Ammon's horn (tissue), 1 donor: ENCODE measurements around the gene ZNF865.

Experiments
- DNase-seq: peaks from one replicate; pipeline ENCODE4 v3.0.0-alpha.2; 2016; ENCODE audit warnings: low spot score

Gene ZNF865

GRCh38 chr19:55623561-55623960, 18.1 kb downstream of the ZNF865 start:
- no peak for DNase-seq

GRCh38 chr19:55624109-55625003, 18.9 kb downstream of the ZNF865 start, which contains the start of gene ZNF784:
Gene ZNF784 (minus strand): TSS chr19:55624566. CDS start chr19:55624561, 5 bp downstream.
- peak; percentile 96 for DNase-seq

GRCh38 chr19:55625004-55625326, 19.5 kb downstream of the ZNF865 start:
- DNase-seq = no peak

GRCh38 chr19:55626350-55626749, 20.9 kb downstream of the ZNF865 start:
- no peak for DNase-seq

- DNase-seq = peak; percentile 96
Measured at GRCh38 chr19:55632463-55632834, 27.0 kb downstream of the ZNF865 start.

DNA sequence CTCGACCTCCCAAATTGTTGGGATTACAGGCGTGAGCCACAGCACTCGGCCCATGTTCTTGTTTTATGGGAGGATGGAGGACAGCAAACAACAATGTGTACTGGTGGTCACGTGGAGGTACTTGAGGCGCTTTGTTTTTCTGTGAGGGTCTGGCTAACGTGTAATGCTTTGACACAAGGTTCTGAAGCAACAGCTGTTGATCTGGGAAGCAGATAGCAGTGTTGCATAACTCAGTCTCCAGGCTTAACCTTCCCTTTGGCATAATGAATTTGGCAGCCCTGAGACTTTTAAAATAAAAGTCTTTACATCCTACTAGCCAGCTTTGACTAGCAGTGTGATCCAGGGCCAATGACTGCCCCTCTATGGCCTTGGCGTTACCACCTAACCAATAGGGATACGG, 28.4 kb downstream of the ZNF865 start:
- DNase-seq = no peak

DNA sequence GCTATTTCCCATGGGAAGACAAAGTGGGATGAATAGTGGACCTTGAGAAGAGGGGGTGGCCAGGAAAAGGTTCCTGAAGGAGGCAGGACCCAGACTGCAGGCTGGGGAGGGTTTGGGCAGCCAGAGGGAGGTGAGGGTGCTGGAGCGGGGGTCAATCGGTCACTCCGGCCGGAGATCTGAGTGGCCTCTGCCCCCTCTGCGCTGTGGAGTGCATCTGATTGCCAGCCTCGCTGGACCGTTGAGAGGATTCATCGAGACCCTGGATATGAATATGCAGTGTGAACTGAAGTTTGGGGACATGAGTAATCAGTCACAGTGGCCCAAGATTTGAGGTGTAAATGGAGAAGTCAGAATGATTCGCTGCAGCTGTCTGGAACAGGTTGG, 29.9 kb downstream of the ZNF865 start:
- no peak for DNase-seq

- DNase-seq = no peak
Measured at GRCh38 chr19:55635856-55636440, 30.5 kb downstream of the ZNF865 start.

DNA sequence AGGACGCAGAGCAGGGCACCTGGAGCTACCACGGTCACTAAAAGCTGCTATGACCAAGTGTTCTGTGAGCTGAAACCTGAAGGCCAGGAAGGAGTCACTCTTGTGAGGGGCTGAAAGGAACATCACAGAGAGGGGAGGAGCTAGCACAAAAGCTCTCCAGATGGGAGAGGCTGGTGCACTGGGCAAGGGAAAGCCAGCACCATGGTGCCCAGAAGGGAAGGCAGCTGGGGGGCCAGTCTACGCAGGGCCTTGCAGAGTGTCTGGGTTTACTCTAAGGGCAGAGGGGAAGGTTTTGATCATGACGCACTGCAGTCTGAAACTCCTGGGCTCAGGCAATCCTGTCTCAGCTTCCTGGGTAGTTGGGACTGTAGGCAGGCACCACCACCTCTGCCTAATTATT, 31.3 kb downstream of the ZNF865 start:
- no peak for DNase-seq

- no peak for DNase-seq
Measured at GRCh38 chr19:55637534-55637933, 32.1 kb downstream of the ZNF865 start.

DNA sequence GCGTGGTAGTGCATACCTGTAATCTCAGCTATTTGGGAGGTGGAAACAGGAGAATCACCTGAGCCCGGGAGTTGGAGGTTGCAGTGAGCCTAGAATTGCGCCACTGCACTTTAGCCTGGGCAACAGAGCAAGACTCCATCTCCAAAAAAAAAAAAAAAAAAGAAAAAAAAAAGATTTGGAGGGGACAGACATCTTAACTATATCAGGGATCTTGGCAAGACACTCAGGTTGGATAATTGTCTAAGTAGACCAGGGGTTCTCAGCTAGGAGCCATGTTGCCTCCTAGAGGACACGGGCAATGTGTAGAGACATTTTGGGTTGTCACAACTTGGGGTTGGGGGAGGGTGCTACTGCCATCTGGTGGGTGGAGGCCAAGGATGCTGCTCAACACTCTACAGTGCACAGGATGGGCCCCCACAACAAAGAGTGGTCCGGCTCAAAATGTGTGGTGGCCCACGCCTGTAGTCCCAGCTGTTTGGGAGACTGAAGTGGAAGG, 33.5 kb downstream of the ZNF865 start:
- DNase-seq = no peak

DNA sequence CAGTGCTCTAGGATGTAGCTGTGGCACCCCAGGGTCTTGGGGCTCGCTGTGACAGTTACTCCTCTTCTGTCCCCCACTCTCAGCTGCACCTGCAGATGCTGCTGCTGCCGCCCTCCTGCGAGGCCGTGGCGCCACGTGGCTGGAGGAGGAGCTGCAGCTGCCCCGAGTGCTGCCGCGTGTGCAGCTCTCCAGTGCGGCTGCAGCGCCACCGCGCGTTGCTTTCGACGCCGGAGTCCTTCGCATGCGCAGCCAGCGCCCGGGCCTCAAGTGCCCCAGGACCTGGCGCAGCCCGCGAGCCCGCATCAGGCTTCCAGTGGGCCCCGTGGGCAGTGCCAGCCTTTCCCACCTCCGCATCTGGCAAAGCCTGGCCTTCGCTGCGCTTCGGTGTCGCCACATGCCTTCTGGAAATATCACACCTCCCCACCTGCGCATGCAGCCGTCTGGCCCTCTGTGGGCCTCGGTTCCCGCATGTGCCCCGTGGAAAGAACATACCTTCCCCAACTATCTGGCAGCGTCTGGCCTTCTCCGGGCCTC, 34.7 kb downstream of the ZNF865 start:
- DNase-seq = peak; percentile 80

- peak; percentile 56 for DNase-seq
Measured at GRCh38 chr19:55640577-55641425, 35.4 kb downstream of the ZNF865 start, which contains the start of gene ZNF580. Gene ZNF580 (plus strand): TSS chr19:55641002. CDS start chr19:55642509, 1,507 bp downstream.

DNA sequence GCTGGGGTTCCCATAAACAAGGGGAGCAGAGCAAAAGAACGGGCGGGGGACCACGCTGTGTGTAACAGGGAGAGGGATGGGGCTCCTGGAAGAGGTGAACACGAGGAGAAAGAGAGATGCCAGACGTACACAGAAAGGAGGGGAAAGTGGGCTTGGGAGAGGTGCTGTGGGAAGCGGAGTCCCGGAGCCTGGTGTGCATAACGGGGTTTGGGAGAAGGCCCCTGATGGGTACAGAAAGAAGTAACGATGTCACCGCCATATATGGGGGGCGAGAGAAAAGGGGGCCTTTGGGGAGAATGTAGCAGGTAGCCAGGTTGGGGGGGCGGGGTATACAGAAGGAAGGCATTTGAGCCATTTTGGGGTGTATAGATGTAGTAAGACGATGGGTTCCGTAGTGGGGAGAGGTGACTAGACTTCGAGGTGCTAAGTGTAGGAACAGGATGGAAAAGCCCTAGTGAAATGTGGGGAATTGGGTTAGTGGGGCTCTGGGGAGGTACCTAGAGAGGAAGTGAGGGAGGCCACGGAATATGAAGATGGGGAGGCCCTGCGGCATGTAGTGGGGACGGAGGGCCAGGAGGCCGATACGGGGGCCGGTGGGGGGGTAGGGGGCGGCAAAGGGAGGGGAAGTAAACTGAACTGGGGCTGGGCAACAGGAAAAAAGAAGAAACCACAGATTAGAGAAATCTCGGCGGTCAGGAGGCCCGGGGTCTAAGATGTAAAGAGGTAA, 36.1 kb downstream of the ZNF865 start:
- DNase-seq = no peak

DNA sequence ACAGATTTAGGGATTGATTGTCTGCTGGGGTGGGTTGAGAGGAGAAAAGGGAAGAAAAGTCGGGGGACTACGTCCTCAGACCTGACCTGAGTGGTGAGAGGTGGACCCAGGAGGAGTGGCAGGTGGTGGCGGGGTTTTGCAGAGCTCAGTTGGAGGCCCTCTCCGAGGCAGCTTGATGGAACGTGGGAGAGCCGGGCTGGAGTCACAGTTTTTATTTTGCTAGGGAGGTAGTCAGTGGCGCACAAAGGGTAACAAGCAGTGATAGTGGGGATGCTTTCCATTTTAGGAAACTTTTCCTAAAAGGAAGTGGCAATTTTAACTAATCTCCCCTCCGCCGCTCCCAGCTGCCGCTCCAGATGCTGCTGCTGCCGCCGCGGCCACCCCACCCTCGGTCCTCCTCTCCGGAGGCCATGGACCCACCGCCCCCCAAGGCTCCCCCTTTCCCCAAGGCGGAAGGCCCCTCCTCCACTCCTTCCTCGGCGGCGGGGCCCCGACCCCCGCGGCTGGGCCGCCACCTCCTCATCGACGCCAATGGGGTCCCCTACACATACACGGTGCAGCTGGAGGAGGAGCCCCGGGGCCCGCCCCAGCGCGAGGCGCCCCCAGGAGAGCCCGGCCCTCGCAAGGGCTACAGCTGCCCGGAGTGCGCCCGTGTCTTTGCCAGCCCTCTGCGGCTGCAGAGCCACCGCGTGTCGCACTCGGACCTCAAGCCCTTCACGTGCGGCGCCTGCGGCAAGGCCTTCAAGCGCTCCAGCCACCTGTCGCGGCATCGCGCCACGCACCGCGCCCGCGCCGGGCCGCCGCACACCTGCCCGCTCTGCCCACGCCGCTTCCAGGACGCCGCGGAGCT, 36.9 kb downstream of the ZNF865 start:
- no peak for DNase-seq

DNA sequence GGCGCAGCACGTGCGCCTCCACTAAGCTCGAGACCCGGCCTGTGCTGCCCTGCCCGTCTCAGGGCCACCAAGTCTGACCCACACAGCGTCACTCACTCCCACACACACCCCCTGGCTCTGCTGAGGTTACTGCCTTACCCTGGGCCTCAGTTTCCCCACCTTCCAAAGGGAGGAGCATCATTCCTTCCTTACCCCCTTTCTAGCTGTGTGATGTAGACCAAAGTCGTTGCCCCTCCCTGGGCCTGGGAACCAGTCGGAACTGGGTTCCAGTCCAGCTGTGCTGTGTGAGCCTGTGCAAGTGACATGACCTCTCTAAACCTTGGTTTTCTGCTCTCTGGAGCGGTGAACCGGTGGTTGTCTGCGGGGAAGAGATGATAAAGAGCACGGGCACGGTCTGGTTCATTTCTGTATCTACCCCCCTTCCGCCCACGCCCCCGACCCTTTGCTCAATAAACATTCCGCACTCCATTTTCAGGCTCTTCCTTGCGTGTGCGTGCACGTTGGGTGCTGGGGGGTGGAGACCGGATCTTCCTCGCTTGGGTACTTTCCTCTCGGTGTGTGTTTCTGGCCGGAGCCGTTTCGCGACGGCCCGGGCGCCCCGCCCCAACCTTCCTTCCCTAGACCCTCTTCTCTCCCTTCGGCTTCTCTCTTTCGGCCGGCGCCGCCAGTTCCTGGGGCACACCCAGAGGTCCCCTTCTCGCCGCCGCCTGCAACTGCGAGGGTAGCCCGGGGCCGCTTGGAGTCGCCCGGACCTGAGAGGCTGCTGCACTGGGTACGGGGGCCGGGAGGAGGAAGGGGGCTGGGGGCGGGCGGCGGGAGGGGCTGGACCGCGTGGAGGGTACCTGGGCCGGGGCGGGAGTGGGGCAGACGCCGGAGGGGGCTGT, 37.8 kb downstream of the ZNF865 start, which contains the start of gene ZNF581:
Gene ZNF581, plus strand, starts transcription at position 647 of the 884 bp plus-strand sequence. CDS start 923 bp downstream, outside the sequence.
- DNase-seq = peak; percentile 72

DNA sequence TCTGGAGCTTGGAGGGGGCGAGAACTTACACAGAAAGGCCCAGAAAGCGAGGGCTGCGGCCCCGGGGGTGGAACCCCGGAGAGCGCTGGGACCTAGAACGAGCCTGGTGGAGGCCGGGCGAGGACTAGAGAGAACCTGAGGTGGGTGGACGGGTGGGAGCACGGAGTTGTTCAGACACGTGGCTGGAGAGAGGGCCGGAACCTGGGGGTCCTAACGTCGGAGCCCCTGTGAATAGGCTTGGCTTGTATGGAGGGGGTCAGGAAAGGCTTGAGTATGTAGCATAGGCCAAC, 38.4 kb downstream of the ZNF865 start:
- no peak for DNase-seq

GRCh38 chr19:55644191-55644833, 38.9 kb downstream of the ZNF865 start:
- no peak for DNase-seq
